GM12892 (cell line): ENCODE measurements around the gene CLCN1.
"Not testable (repeated sequence)": the region's sequence is repeated elsewhere in the genome, so short reads cannot be mapped to it uniquely, and the experiment has no call there.

Experiments used
- DNase-seq: peaks from one replicate; pipeline ENCODE4 v3.0.0; 2011; ENCODE audit not compliant: insufficient read length
- FAIRE-seq: peaks from 2 replicates; lab custom pipeline; 2011; peaks lifted over from hg19 to GRCh38; lab: Jason Lieb, UNC
- POLR2A ChIP-seq: IDR thresholded peaks from 2 replicates; pipeline ENCODE4 v1.6.1; 2011; ENCODE audit warnings: low read depth, low read length, control low read depth
- POLR2AphosphoS5 ChIP-seq: IDR thresholded peaks from 2 replicates; pipeline ENCODE4 v1.6.1; 2011; ENCODE audit warnings: low read depth, low read length, control low read depth
- TAF1 ChIP-seq: IDR thresholded peaks from 2 replicates; pipeline ENCODE4 v1.6.1; 2011; ENCODE audit warnings: low read depth, mild to moderate bottlenecking, control low read depth, low read length, borderline replicate concordance

The CLCN1 gene

GRCh38 chr7:143285806-143286521 lies 29.9 kb upstream of the CLCN1 start:
- TF ChIP-seq POLR2AphosphoS5 (no peak), POLR2A (no peak), TAF1 (no peak)

GRCh38 chr7:143286522-143286890 lies 29.4 kb upstream of the CLCN1 start:
- TF ChIP-seq POLR2AphosphoS5 (no peak), POLR2A (no peak), TAF1 (no peak)
- no peak for FAIRE-seq

More at GRCh38 chr7:143285806-143286521, 29.9 kb upstream of the CLCN1 start:
- DNase-seq (no peak), FAIRE-seq (no peak)

GRCh38 chr7:143287339-143287934 lies 28.5 kb upstream of the CLCN1 start:
- TF ChIP-seq POLR2A (no peak), TAF1 (no peak), POLR2AphosphoS5 (no peak)
- FAIRE-seq (no peak), DNase-seq (no peak)

More at GRCh38 chr7:143286522-143286890, 29.4 kb upstream of the CLCN1 start:
- no peak for DNase-seq

- TF ChIP-seq POLR2A = peak; percentile 78; the same call in 1 of the 2 replicates
- TF ChIP-seq POLR2AphosphoS5 = peak; percentile 75
- peak; percentile 79 for TF ChIP-seq TAF1
- peak; percentile 95 for FAIRE-seq
- peak; percentile 99 for DNase-seq
These were observed 27.7 kb upstream of the CLCN1 start, which contains the start of gene CASP2 for GRCh38 chr7:143287935-143288826. Gene CASP2, plus strand, starts transcription at chr7:143288351. Its CDS starts 105 bp downstream, at chr7:143288456.

GRCh38 chr7:143288836-143289235 lies 27.1 kb upstream of the CLCN1 start:
- TF ChIP-seq POLR2A = no peak
- TF ChIP-seq POLR2AphosphoS5 = no peak
- TF ChIP-seq TAF1 = no peak
- DNase-seq (no peak), FAIRE-seq (no peak)

- no peak for DNase-seq
- FAIRE-seq = no peak
These were observed 26.5 kb upstream of the CLCN1 start for GRCh38 chr7:143289421-143289820.

GRCh38 chr7:143289888-143290287 lies 26.0 kb upstream of the CLCN1 start:
- FAIRE-seq, DNase-seq: not testable (repeated sequence)

More at GRCh38 chr7:143289421-143289820, 26.5 kb upstream of the CLCN1 start:
- TF ChIP-seq TAF1 = no peak
- TF ChIP-seq POLR2A = no peak
- no peak for TF ChIP-seq POLR2AphosphoS5

- no peak for FAIRE-seq
- TF ChIP-seq POLR2A (no peak), TAF1 (no peak), POLR2AphosphoS5 (no peak)
These were observed 25.6 kb upstream of the CLCN1 start for GRCh38 chr7:143290293-143290692.

GRCh38 chr7:143292876-143293275 lies 23.0 kb upstream of the CLCN1 start:
- DNase-seq (no peak), FAIRE-seq (no peak)
- TF ChIP-seq TAF1 (no peak), POLR2A (no peak), POLR2AphosphoS5 (no peak)

More at GRCh38 chr7:143290293-143290692, 25.6 kb upstream of the CLCN1 start:
- no peak for DNase-seq

- no peak for TF ChIP-seq POLR2A
- TF ChIP-seq TAF1 = no peak
- TF ChIP-seq POLR2AphosphoS5 = no peak
- DNase-seq = no peak
- FAIRE-seq = no peak
These were observed 20.0 kb upstream of the CLCN1 start for GRCh38 chr7:143295870-143296269.

GRCh38 chr7:143296686-143297085 lies 19.2 kb upstream of the CLCN1 start:
- FAIRE-seq = no peak
- TF ChIP-seq POLR2A (no peak), TAF1 (no peak), POLR2AphosphoS5 (no peak)
- no peak for DNase-seq
